ENCODE data around the gene TBC1D20.

- TF ChIP-seq POLR2A (IDR thresholded peaks at IDR 0.05; ENCODE audit: low read depth, low read length) (no peak), CTCF (conservative IDR thresholded peaks at IDR 0.05; ENCODE audit: low read depth, low read length) (no peak)
Measured at GRCh38 chr20:507761-508332, 45.5 kb upstream of the TBC1D20 start.

All from IMR-90 (cell line).